KOPT-K1 (cell line): ENCODE measurements around the gene ANKRD30A.
"Not testable (repeated sequence)": the region's sequence is repeated elsewhere in the genome, so short reads cannot be mapped to it uniquely, and the experiment has no call there.

Experiments
- H3K27ac ChIP-seq: fragments of 200-600 bp; sonication (generic); 2 replicates; pipeline ENCODE4 v1.5.1; 2016; ENCODE audit warnings: antibody characterized with exemption, mild to moderate bottlenecking, low read depth, low read length; ENCODE audit not compliant: poor library complexity, severe bottlenecking
- H3K36me3 ChIP-seq: fragments of 200-600 bp; sonication (generic); 2 replicates; pipeline ENCODE4 v1.5.1; 2017; ENCODE audit warnings: antibody characterized with exemption, mild to moderate bottlenecking, low read length, moderate library complexity; ENCODE audit not compliant: insufficient read depth
- H3K9me3 ChIP-seq: fragments of 200-600 bp; sonication (generic); 2 replicates; pipeline ENCODE4 v1.5.1; 2017; ENCODE audit warnings: antibody characterized with exemption, low read length, mild to moderate bottlenecking; ENCODE audit not compliant: insufficient read depth, poor library complexity, severe bottlenecking

The ANKRD30A gene, protein sequence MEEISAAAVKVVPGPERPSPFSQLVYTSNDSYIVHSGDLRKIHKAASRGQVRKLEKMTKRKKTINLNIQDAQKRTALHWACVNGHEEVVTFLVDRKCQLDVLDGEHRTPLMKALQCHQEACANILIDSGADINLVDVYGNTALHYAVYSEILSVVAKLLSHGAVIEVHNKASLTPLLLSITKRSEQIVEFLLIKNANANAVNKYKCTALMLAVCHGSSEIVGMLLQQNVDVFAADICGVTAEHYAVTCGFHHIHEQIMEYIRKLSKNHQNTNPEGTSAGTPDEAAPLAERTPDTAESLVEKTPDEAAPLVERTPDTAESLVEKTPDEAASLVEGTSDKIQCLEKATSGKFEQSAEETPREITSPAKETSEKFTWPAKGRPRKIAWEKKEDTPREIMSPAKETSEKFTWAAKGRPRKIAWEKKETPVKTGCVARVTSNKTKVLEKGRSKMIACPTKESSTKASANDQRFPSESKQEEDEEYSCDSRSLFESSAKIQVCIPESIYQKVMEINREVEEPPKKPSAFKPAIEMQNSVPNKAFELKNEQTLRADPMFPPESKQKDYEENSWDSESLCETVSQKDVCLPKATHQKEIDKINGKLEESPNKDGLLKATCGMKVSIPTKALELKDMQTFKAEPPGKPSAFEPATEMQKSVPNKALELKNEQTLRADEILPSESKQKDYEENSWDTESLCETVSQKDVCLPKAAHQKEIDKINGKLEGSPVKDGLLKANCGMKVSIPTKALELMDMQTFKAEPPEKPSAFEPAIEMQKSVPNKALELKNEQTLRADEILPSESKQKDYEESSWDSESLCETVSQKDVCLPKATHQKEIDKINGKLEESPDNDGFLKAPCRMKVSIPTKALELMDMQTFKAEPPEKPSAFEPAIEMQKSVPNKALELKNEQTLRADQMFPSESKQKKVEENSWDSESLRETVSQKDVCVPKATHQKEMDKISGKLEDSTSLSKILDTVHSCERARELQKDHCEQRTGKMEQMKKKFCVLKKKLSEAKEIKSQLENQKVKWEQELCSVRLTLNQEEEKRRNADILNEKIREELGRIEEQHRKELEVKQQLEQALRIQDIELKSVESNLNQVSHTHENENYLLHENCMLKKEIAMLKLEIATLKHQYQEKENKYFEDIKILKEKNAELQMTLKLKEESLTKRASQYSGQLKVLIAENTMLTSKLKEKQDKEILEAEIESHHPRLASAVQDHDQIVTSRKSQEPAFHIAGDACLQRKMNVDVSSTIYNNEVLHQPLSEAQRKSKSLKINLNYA (N-terminal part only)

DNA sequence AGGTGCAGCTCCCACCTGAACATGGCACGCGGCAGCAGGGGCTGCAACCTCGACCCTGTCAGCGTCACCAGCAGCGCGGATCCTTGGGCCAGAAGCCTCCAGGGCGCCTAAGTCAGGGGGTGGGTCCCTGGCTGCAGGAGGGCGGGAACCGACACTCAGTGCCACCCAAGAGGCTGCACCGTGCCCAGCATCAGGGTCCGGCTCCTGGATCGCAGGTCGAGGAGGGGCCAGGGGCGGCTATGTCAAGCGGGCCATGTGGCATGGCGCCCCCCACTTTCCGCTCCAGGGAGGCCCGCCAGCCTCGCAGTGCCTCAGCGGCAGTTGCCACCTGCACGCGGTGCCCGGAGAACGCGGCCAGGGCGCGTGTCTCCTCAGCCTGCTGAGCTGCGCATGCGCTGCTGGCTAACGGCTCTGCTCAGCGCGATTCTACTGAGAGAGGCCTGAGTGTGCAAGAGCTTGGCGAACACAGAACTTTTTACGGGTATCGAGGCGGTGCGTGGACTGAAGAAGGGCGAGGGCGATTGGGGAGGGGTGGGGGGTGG lies at the start of gene ANKRD30A:
Gene ANKRD30A (plus strand): TSS at position 408 of the 542 bp plus-strand sequence. CDS start 190 bp downstream, outside the sequence.
- no peaks in the 10 kb centered on the region for H3K36me3 ChIP-seq
- peaks cover 6% of the 10 kb centered on the region for H3K9me3 ChIP-seq
- H3K27ac ChIP-seq, result no peak within 1 kb of the TSS

GRCh38 chr10:37076083-37076482 lies 49.3 kb upstream of the ANKRD30A start:
- H3K36me3 ChIP-seq, H3K27ac ChIP-seq, H3K9me3 ChIP-seq: not testable (repeated sequence)

GRCh38 chr10:37095792-37096573 lies 29.4 kb upstream of the ANKRD30A start:
- H3K36me3 ChIP-seq, result no peaks in the 10 kb centered on the region
- no peak overlapping the region for H3K27ac ChIP-seq
- H3K9me3 ChIP-seq, result no peaks in the 10 kb centered on the region

DNA sequence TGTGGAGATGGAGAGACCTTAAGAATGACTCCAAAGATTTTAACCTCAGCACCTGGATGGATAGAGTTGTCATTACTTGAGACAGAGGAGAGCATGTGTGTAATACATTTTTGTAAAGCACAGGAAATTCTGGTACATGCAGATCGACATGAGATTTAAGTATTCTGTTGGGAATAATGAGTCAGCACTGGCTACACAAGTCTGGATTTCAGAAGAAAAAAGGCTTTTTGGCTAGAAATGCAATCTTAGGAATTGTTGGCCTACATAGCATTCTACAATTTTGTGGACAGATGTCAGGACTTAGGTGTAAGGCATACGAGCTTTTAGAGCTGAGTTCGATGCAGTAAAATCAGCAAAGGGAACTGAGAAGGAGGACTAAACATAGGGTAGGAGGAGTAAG lies 24.1 kb upstream of the ANKRD30A start:
- Histone ChIP-seq H3K36me3 (no peaks in the 10 kb centered on the region), H3K27ac (no peak overlapping the region), H3K9me3 (no peaks in the 10 kb centered on the region)

- no peaks in the 10 kb centered on the region for H3K36me3 ChIP-seq
- H3K9me3 ChIP-seq, result no peaks in the 10 kb centered on the region
These were observed 16.4 kb upstream of the ANKRD30A start for GRCh38 chr10:37109000-37109399.

DNA sequence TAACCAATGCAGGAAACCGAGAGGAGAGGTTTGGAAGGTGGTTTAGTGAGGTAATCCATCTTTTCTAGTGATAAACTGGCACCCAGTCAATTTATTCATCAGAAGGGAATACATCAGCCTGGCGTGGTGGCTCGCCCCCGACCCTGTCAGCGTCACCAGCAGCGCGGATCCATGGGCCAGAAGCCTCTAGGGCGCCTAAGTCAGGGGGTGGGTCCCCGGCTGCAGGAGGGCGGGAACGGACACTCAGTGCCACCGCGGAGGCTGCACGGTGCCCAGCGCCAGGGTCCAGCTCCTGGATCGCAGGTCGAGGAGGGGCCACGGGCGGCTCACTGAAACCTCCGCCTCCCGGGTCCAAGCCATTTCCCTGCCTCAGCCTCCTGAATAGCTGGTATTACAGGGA lies 866 bp upstream of the ANKRD30A start:
- peaks cover 6% of the 10 kb centered on the region for H3K9me3 ChIP-seq
- H3K27ac ChIP-seq, result no peak overlapping the region
- no peaks in the 10 kb centered on the region for H3K36me3 ChIP-seq

More at GRCh38 chr10:37109000-37109399, 16.4 kb upstream of the ANKRD30A start:
- no peak overlapping the region for H3K27ac ChIP-seq

DNA sequence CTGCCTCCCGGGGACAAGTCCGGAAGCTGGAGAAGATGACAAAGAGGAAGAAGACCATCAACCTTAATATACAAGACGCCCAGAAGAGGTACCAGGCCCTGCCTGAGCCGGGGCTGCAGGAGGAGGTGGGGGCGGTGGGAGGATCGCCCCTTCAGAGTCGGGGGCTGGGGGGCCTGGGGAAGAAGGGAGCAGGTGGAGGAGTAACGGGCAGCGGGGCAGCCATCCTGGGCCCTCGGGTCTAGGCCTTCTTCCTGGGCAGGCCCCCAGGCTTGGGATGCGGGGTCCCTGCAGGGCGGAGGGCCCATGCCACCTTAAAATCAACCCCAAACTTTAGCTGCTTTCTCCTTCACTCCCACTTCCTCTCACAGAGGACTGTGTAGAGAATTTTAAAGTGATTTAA lies 523 bp downstream of the ANKRD30A start:
- H3K9me3 ChIP-seq, result peaks cover 6% of the 10 kb centered on the region
- no peaks in the 10 kb centered on the region for H3K36me3 ChIP-seq
- no peak overlapping the region for H3K27ac ChIP-seq

- H3K9me3 ChIP-seq, result no peaks in the 10 kb centered on the region
- H3K36me3 ChIP-seq, result no peaks in the 10 kb centered on the region
- no peak overlapping the region for H3K27ac ChIP-seq
These were observed 21.0 kb downstream of the ANKRD30A start for GRCh38 chr10:37146443-37146842.

GRCh38 chr10:37162430-37162829 lies 37.0 kb downstream of the ANKRD30A start:
- not testable (repeated sequence) for H3K36me3 ChIP-seq, H3K27ac ChIP-seq, H3K9me3 ChIP-seq

DNA sequence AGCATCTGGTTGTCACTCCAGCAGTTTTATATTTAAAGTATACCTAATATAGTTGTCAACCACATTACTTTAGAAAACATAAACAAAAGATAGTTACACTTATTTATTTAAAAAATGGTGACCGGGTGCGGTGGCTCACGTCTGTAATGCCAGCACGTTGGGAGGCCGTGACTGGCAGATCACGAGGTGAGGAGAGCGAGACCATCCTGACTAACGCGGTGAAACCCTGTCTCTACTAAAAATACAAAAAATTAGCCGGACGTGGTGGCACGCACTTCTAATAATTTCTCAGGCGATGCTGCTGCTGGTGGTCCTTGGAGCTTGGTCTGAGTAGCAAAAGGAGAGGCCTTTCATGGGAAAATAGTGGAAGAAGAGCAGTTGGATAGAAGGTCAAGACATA lies 46.5 kb downstream of the ANKRD30A start:
- H3K9me3 ChIP-seq, H3K27ac ChIP-seq, H3K36me3 ChIP-seq: not testable (repeated sequence)

DNA sequence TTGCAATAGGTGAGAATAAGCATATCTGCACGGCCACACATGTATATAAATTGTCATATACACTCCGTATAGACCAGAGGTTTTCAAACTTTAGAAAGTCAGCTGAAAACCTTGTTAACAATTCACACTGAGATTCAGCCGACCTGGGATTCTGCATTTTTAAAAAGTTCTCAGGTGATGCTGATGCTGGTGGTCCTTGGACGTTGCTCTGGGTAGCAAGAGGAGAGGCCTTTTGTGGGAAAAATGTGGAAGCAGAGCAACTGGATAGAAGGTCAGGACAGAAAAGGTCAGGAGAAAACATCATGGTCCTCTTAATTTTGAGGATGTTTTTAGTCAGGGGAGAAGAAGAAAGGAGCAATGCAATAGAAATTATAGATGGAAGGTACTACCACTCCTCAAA lies 52.9 kb downstream of the ANKRD30A start:
- H3K9me3 ChIP-seq, H3K36me3 ChIP-seq, H3K27ac ChIP-seq: not testable (repeated sequence)

DNA sequence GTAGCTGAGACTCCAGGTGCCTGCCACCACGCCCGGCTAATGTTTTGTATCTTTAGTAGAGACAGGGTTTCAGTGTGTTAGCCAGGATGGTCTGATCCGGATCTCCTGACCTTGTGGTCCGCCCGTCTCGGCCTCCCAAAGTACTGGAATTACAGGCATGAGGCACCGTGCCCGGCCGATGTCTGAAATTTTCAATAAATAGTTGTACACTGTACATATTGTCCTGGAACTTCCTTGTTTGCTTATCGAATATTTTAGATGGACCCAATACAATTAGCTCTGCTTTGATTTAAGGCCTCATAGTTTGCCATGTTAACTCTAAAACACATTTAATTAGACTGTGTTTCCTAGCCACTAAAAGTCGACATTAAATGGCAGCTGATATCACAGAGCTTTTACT lies 57.3 kb downstream of the ANKRD30A start:
- not testable (repeated sequence) for H3K9me3 ChIP-seq, H3K36me3 ChIP-seq, H3K27ac ChIP-seq

- no peaks in the 10 kb centered on the region for H3K36me3 ChIP-seq
- no peak overlapping the region for H3K27ac ChIP-seq
- H3K9me3 ChIP-seq, result no peaks in the 10 kb centered on the region
These were observed 80.7 kb downstream of the ANKRD30A start for GRCh38 chr10:37206132-37206531.

DNA sequence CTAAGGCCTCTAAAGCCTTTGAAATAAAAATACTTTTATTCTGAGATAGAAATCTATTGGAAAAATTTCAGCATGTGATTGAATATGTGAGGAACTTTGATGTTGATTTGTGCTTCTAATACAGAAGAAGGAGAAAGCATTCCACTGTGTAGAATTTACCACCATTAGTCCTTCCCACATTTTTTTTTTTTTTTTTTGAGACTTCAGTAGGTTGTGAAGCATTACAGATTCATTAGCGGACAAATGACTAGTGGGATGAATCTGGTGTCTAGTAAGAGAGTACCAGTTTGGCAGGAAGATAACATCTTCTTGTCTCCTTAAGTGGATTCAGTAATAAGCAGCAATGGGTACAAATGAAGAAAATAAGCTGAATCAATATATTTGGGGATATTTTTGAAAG lies 95.5 kb downstream of the ANKRD30A start:
- no peaks in the 10 kb centered on the region for H3K36me3 ChIP-seq
- H3K27ac ChIP-seq, result no peak overlapping the region
- no peaks in the 10 kb centered on the region for H3K9me3 ChIP-seq
